Stimulated activated CD8-positive, alpha-beta memory T cell treated with anti-CD3 and anti-CD28 coated beads, Interleukin-12 subunit alpha, Interleukin-12 subunit beta, amount 100 ng/mL, for 24 hours (primary cell): ENCODE data around the gene MLF2.
"Not testable (repeated sequence)": the region's sequence is repeated elsewhere in the genome, so short reads cannot be mapped to it uniquely, and the experiment has no call there.

Experiments
- DNase-seq: peaks from one replicate; pipeline ENCODE4 v3.0.0-alpha.2; 2020; ENCODE audit errors: extremely low read depth

The MLF2 gene

DNA sequence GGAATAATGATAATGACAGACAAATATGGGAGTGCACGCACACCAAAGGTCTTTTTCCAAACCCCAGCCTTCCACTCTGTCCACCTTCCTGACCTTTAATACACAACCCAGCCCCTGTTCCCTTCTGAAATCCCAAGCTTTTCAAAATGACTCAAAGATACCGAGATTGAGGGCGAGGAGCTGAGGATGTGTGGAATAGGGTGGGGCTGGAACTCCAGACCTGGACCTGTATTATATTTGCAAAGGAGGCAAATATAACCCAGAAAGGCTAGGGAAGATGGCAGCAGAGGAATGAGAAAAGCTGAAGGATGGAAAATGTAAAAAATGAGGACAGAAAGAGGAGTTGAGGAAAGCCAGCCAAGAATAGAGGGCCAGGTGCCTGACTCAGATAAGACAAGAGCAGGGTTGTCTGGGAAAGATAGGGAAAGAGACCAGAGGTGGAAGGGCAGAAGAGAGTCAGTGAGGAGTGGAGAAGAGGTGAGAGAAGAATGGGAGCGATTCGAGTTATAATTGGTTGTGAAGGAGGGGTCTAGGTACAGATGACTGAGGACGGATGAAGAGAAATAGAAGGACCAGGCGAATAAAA lies 12.2 kb upstream of the MLF2 start:
- DNase-seq, result no peak

DNA sequence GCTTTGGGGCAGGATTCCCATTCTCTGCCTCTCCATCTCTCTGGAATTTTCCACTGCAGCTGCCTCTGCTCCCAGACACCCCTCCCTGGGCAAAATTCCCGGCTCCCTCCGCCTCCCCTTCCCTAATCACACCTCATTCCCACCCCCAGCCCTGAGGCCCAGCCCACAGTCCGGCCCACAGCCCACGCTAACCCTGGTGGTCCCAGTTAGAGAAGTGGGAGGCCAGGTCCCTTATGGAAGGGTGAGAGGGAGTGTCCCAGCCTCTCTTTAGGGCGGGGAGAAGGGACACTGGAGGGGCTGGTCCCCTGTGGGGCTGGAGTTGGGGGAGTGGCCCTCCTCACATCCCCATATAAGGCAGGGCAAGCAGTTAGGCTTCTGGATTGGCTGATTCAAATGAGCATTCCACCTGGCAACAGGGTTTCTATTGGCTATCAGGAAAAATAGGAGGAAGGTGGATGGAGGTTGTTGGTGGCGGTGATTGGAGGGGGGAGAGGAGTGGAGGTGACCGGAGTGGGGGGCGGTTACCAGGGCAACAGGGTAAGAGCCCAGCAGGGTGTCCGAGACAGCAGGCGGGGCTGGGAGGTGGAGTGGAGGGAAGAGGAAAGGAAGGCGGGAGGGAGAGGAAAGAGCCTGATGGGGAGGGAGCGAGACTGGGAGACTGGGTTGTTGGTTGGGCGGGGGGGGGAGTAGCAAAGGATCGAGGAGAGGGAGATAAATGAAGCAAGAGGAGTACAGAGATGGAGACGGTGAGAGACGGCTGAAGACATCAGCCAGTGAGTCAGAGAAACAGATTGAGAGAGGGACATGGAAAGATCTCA lies 11.3 kb upstream of the MLF2 start:
- no peak for DNase-seq

- DNase-seq, result no peak
Observed at GRCh38 chr12:6763380-6763779, 10.4 kb upstream of the MLF2 start.

- no peak for DNase-seq
Observed at GRCh38 chr12:6759741-6760140, 6.8 kb upstream of the MLF2 start.

DNA sequence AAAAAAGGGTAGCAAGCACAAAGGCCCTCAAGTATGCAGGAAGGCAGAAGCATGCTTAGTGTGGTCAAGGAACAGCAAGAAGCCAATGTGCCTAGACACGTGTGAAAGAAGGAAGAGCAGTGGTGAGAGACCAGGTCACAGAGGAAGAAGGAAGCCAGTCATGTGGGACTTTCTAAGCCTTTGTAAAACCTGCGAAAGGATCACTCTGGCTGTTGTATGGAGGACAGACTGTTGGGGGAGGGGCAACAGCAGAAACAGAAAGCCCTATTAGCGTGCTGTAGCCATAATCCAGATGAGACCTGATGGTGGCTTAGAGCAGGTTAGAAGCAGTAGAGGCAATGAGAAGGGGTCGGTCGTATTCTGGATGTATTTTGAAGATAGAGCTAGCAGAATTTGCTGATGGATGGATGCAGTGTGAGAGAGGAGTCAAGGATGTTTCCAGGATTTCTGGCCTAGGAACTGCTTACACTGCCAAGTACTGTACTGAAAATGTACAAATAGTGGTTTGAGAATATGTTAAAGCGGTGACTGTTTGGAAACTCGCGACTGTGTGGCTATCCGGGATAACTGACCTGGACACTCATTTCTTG lies 5.7 kb upstream of the MLF2 start:
- DNase-seq, result no peak

GRCh38 chr12:6757028-6757690 lies 4.2 kb upstream of the MLF2 start:
- DNase-seq, result no peak

GRCh38 chr12:6754411-6754810 lies 1.5 kb upstream of the MLF2 start:
- DNase-seq, result no peak

DNA sequence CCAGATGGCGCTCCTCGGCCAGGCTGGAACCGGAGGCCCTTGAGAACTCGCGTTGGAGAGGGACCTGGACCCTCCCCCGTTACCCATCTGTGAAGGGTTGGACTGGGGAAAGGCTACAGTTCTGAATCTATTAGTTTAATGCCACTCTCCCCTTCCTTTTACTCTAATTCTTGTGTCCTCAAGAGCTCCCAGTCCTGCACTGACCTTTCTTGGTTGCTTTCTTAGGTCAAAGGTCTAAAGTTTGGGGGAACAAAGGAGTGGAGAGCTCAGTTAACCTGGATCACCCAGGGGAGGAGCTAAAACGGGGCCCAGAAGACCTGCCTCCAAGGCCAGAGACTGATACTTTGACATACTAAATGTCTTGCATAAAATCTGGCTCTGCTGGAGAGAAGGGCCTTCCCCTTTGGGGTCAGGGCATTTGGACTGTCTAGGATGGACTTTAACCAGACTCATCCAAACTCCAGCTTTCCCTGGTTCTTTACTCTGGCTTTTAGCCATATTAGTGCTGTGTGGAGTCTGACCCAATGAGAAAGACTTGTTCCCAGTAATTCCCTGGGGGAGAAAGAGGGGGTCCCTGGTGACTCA lies 923 bp upstream of the MLF2 start:
- DNase-seq, result no peak

DNA sequence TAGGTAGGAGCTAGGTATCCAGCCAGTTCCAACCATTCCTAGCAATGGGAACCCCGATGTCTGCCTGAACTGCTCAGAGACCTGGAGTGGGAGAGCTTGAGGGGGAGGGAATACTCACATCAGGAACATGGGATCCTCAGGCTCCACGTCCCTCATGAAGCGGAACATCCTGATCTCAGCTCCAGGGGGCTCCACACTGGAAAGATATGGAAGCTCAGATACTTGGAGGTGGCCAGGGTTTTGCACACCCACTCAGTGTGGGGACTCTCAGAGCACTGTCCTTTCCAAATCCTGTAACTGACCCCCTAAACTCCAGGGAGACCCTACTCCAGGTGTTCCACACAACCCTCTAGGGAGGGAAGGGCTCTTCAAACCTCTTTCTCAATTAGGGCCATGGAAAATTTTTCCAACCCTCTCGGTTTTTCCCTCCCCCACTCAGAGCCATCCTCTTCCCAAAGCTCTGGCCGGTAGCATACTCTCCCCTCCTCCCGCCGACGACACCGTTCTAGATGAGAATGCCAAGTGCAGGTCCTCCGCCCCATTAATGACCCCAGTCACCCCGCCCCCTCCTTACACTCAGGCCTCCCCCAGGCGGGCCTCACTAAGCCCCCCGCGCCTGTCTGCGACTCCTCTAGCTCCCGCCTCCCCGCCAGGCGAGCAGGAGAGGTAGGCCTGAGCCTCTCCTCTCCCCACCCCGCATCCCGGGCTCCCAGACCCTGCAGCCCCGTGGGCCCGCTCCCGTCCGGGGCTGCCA lies 597 bp downstream of the MLF2 start:
- DNase-seq, result no peak

DNA sequence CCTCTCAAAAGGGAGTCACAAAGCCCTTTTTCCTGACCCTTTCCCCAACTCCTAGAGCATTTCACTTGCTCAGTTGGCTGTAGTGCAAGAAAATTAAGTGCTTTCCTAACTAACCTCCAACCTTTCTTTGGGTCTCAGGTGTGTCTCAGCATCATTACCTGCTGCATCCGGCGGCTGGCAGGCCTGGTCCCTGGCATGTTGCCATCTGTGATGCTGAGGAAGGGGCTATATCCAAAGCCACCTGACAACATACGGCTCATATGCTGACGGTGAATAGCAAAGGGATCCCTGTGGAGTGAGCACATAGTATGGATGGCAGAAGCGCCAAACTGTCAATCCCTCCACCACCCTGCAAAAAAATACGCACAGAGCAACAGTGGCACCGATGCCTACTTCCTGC lies 1.2 kb downstream of the MLF2 start:
- no peak for DNase-seq

DNA sequence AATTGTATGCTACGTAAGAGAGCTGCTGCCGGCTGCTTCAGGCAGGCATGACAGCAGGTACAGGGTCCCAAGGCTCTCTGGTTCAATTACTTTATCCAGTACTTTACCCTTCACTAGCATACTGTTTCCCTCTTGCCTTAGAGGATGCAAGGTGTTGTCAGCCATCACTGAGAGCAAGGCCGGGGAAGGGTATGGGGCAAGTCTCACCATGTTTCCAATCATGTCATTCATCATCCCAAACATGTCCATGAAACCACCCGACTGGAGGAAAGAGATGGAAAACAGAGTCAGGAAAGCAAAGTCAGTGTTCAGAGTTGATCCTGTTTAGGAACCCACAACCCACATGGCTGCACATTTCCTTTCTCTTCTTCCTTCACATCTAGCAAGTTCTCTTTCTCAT lies 2.4 kb downstream of the MLF2 start:
- no peak for DNase-seq

DNA sequence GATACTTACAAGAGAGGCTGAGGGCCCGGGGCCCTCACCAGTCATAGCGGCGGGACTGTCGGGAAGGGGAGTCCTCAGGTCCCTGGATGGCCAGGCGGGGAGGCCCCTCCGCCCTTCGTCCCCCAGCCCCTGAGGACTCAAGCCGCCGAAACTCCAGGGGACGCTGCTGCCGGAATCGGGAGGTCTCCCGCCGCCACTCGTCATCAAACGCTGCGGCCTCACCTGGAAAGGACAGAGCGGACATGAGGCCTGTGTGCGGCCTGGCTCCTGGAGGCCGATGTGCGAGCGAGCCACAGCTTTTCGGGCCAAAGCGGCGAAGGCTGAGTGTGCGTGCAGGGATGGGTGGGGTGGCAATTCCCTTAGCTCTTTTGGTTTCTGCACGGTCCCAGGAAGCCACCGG lies 4.2 kb downstream of the MLF2 start:
- no peak for DNase-seq

- DNase-seq, result no peak
Observed at GRCh38 chr12:6747216-6747615, 5.7 kb downstream of the MLF2 start.

- DNase-seq, result no peak
Observed at GRCh38 chr12:6745741-6746525, 7.0 kb downstream of the MLF2 start.

- not testable (repeated sequence) for DNase-seq
Observed at GRCh38 chr12:6743300-6743699, 9.6 kb downstream of the MLF2 start.

GRCh38 chr12:6742834-6743233 lies 10.1 kb downstream of the MLF2 start:
- no peak for DNase-seq

GRCh38 chr12:6742080-6742479 lies 10.9 kb downstream of the MLF2 start:
- DNase-seq, result not testable (repeated sequence)

GRCh38 chr12:6736754-6737153 lies 16.2 kb downstream of the MLF2 start:
- no peak for DNase-seq

- DNase-seq, result no peak
Observed at GRCh38 chr12:6735448-6736191, 17.3 kb downstream of the MLF2 start.
